Erythroblast (primary cell): ENCODE results near the gene ADRA2C.

Source experiments
- DNase-seq, 2 experiments: peaks; one replicate each; lab custom pipeline; 2025; lab: John Stamatoyannopoulos, UW
- GATA1 ChIP-seq: IDR thresholded peaks from 2 replicates; pipeline ENCODE4 v1.6.1; 2011; ENCODE audit warnings: low read depth, mild to moderate bottlenecking, control low read depth, low read length, moderate library complexity
- POLR2A ChIP-seq: IDR thresholded peaks from 2 replicates; pipeline ENCODE4 v1.6.1; 2011; ENCODE audit warnings: mild to moderate bottlenecking, low read length

Gene ADRA2C

GRCh38 chr4:3796960-3797359 is 30.8 kb downstream of the ADRA2C start:
- no peak for DNase-seq
- TF ChIP-seq POLR2A (no peak), GATA1 (no peak)

- no peak for DNase-seq
- TF ChIP-seq GATA1 = no peak
- TF ChIP-seq POLR2A = no peak
Observed at GRCh38 chr4:3797831-3798790, 31.9 kb downstream of the ADRA2C start.

GRCh38 chr4:3799496-3799895 is 33.3 kb downstream of the ADRA2C start:
- no peak for TF ChIP-seq POLR2A
- no peak for TF ChIP-seq GATA1
- DNase-seq = no peak

- TF ChIP-seq GATA1 (no peak), POLR2A (no peak)
- DNase-seq = no peak
Observed at GRCh38 chr4:3800351-3800750, 34.2 kb downstream of the ADRA2C start.

- no peak for TF ChIP-seq GATA1
- TF ChIP-seq POLR2A = no peak
Observed at GRCh38 chr4:3801521-3801920, 35.3 kb downstream of the ADRA2C start.

GRCh38 chr4:3801931-3802550 is 35.9 kb downstream of the ADRA2C start:
- no peak for TF ChIP-seq POLR2A
- no peak for TF ChIP-seq GATA1
- no peak for DNase-seq

More at GRCh38 chr4:3801521-3801920, 35.3 kb downstream of the ADRA2C start:
- no peak for DNase-seq

GRCh38 chr4:3802571-3803474 is 36.6 kb downstream of the ADRA2C start:
- no peak for DNase-seq
- no peak for TF ChIP-seq GATA1
- TF ChIP-seq POLR2A = no peak

- DNase-seq = no peak
- TF ChIP-seq GATA1 (no peak), POLR2A (no peak)
Observed at GRCh38 chr4:3803475-3803847, 37.3 kb downstream of the ADRA2C start.

- TF ChIP-seq GATA1 = no peak
- TF ChIP-seq POLR2A = no peak
- no peak for DNase-seq
Observed at GRCh38 chr4:3803946-3804345, 37.8 kb downstream of the ADRA2C start.

- DNase-seq = no peak
- TF ChIP-seq POLR2A = no peak
- TF ChIP-seq GATA1 = no peak
Observed at GRCh38 chr4:3805026-3805425, 38.8 kb downstream of the ADRA2C start.

GRCh38 chr4:3805731-3806130 is 39.5 kb downstream of the ADRA2C start:
- TF ChIP-seq POLR2A = no peak
- TF ChIP-seq GATA1 = no peak
- no peak for DNase-seq

GRCh38 chr4:3807311-3807710 is 41.1 kb downstream of the ADRA2C start:
- TF ChIP-seq GATA1 = no peak
- no peak for DNase-seq

GRCh38 chr4:3807822-3808496 is 41.8 kb downstream of the ADRA2C start:
- TF ChIP-seq POLR2A = no peak
- TF ChIP-seq GATA1 = no peak

More at GRCh38 chr4:3807822-3808496, 41.8 kb downstream of the ADRA2C start:
- no peak for DNase-seq
